ENCODE results near the gene CACFD1.
"Not testable (repeated sequence)": the region's sequence is repeated elsewhere in the genome, so short reads cannot be mapped to it uniquely, and the experiment has no call there.

DNA sequence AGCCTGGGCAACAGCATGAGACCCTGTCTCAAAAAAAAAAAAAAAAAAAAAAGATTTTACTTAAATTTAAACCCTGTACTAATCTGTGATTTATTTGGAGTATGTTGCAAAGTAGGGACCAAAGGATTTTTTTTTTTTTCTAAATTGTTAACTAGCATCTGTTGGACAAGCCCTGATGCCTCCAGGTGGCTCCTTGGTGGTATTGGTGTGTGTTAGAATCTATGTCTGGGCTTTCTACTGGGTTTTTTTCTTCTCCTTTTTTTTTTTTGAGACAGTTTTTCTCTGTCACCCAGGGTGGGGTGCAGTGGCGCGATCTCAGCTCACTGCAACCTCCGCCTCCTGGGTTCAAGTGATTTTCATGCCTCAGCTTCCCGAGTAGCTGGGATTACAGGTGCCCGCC lies 7.9 kb upstream of the CACFD1 start:
- TF ChIP-seq, protein P1, sequence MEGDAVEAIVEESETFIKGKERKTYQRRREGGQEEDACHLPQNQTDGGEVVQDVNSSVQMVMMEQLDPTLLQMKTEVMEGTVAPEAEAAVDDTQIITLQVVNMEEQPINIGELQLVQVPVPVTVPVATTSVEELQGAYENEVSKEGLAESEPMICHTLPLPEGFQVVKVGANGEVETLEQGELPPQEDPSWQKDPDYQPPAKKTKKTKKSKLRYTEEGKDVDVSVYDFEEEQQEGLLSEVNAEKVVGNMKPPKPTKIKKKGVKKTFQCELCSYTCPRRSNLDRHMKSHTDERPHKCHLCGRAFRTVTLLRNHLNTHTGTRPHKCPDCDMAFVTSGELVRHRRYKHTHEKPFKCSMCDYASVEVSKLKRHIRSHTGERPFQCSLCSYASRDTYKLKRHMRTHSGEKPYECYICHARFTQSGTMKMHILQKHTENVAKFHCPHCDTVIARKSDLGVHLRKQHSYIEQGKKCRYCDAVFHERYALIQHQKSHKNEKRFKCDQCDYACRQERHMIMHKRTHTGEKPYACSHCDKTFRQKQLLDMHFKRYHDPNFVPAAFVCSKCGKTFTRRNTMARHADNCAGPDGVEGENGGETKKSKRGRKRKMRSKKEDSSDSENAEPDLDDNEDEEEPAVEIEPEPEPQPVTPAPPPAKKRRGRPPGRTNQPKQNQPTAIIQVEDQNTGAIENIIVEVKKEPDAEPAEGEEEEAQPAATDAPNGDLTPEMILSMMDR (IDR thresholded peaks at IDR 0.05): not testable (repeated sequence)
- TF ChIP-seq EZH2 (IDR thresholded peaks at IDR 0.05; ENCODE audit: borderline replicate concordance, insufficient read depth, low read depth, low read length, poor library complexity, severe bottlenecking): not testable (repeated sequence)
